ENCODE results near the gene RETNLB.

RETNLB gene

GRCh38 chr3:108757404-108757982 is at the start of gene RETNLB:
Gene RETNLB (minus strand): TSS chr3:108757410. CDS start chr3:108757185, 225 bp downstream.
- no peak within 1 kb of the TSS for H3K4me2 ChIP-seq (ENCODE audit: low read length)

GRCh38 chr3:108806316-108806715 is 49.1 kb upstream of the RETNLB start:
- Histone ChIP-seq H3K9ac (ENCODE audit: low read length) (no peak overlapping the region), H3K36me3 (replicated peaks; ENCODE audit: low read depth, low read length) (no peaks in the 10 kb centered on the region), H3K27ac (ENCODE audit: low read length) (no peak overlapping the region), H3K79me2 (ENCODE audit: low read length) (no peaks in the 10 kb centered on the region), H4K20me1 (ENCODE audit: insufficient read depth, low read length) (no peaks in the 10 kb centered on the region), H3K4me2 (ENCODE audit: low read length) (no peak overlapping the region), H3K4me3 (ENCODE audit: low read length) (no peak overlapping the region), H3K27me3 (ENCODE audit: low read depth, low read length) (no peaks in the 10 kb centered on the region), H2AFZ (ENCODE audit: low read depth, low read length) (no peak overlapping the region), H3K4me1 (ENCODE audit: low read length) (no peaks in the 10 kb centered on the region), H3K9me3 (ENCODE audit: insufficient read depth, low read length) (no peaks in the 10 kb centered on the region)
- TF ChIP-seq EZH2phosphoT487 (IDR thresholded peaks at IDR 0.05; ENCODE audit: low read depth), result no peak
- no peak for TF ChIP-seq CTCF (IDR thresholded peaks at IDR 0.05; ENCODE audit: low read depth, low read length)

More at GRCh38 chr3:108757404-108757982, at the start of gene RETNLB:
- no peak for TF ChIP-seq CTCF (IDR thresholded peaks at IDR 0.05; ENCODE audit: low read depth, low read length)
- TF ChIP-seq EZH2phosphoT487 (IDR thresholded peaks at IDR 0.05; ENCODE audit: low read depth), result no peak
- Histone ChIP-seq H3K4me3 (ENCODE audit: low read length) (no peak within 1 kb of the TSS), H3K36me3 (replicated peaks; ENCODE audit: low read depth, low read length) (no peaks in the 10 kb centered on the region), H2AFZ (ENCODE audit: low read depth, low read length) (no peak within 1 kb of the TSS), H3K9ac (ENCODE audit: low read length) (no peak within 1 kb of the TSS), H3K27me3 (ENCODE audit: low read depth, low read length) (no peaks in the 10 kb centered on the region), H4K20me1 (ENCODE audit: insufficient read depth, low read length) (no peaks in the 10 kb centered on the region), H3K9me3 (ENCODE audit: insufficient read depth, low read length) (no peaks in the 10 kb centered on the region), H3K79me2 (ENCODE audit: low read length) (no peaks in the 10 kb centered on the region), H3K4me1 (ENCODE audit: low read length) (no peaks in the 10 kb centered on the region), H3K27ac (ENCODE audit: low read length) (no peak within 1 kb of the TSS)

- H3K27me3 ChIP-seq (ENCODE audit: low read depth, low read length), result no peaks in the 10 kb centered on the region
- H3K4me3 ChIP-seq (ENCODE audit: low read length), result no peak overlapping the region
- H3K79me2 ChIP-seq (ENCODE audit: low read length), result no peaks in the 10 kb centered on the region
- TF ChIP-seq EZH2phosphoT487 (IDR thresholded peaks at IDR 0.05; ENCODE audit: low read depth) (no peak), CTCF (IDR thresholded peaks at IDR 0.05; ENCODE audit: low read depth, low read length) (no peak)
- no peak overlapping the region for H3K4me2 ChIP-seq (ENCODE audit: low read length)
- H3K36me3 ChIP-seq (replicated peaks; ENCODE audit: low read depth, low read length), result no peaks in the 10 kb centered on the region
- H3K9me3 ChIP-seq (ENCODE audit: insufficient read depth, low read length), result no peaks in the 10 kb centered on the region
- no peak overlapping the region for H2AFZ ChIP-seq (ENCODE audit: low read depth, low read length)
- H4K20me1 ChIP-seq (ENCODE audit: insufficient read depth, low read length), result no peaks in the 10 kb centered on the region
- no peak overlapping the region for H3K9ac ChIP-seq (ENCODE audit: low read length)
- no peaks in the 10 kb centered on the region for H3K4me1 ChIP-seq (ENCODE audit: low read length)
- no peak overlapping the region for H3K27ac ChIP-seq (ENCODE audit: low read length)
These were observed 47.8 kb upstream of the RETNLB start for GRCh38 chr3:108804966-108805365.

GRCh38 chr3:108804437-108804836 is 47.2 kb upstream of the RETNLB start:
- H3K79me2 ChIP-seq (ENCODE audit: low read length), result no peaks in the 10 kb centered on the region
- no peak overlapping the region for H3K4me2 ChIP-seq (ENCODE audit: low read length)
- H3K4me3 ChIP-seq (ENCODE audit: low read length), result no peak overlapping the region
- H3K4me1 ChIP-seq (ENCODE audit: low read length), result no peaks in the 10 kb centered on the region
- TF ChIP-seq EZH2phosphoT487 (IDR thresholded peaks at IDR 0.05; ENCODE audit: low read depth), result no peak
- no peak for TF ChIP-seq CTCF (IDR thresholded peaks at IDR 0.05; ENCODE audit: low read depth, low read length)
- no peaks in the 10 kb centered on the region for H4K20me1 ChIP-seq (ENCODE audit: insufficient read depth, low read length)
- no peak overlapping the region for H2AFZ ChIP-seq (ENCODE audit: low read depth, low read length)
- H3K9ac ChIP-seq (ENCODE audit: low read length), result no peak overlapping the region
- no peaks in the 10 kb centered on the region for H3K9me3 ChIP-seq (ENCODE audit: insufficient read depth, low read length)
- H3K27me3 ChIP-seq (ENCODE audit: low read depth, low read length), result no peaks in the 10 kb centered on the region
- no peaks in the 10 kb centered on the region for H3K36me3 ChIP-seq (replicated peaks; ENCODE audit: low read depth, low read length)
- no peak overlapping the region for H3K27ac ChIP-seq (ENCODE audit: low read length)
